C4-2B (cell line): ENCODE measurements around the gene ITGA2B.
"Not testable (repeated sequence)": the region's sequence is repeated elsewhere in the genome, so short reads cannot be mapped to it uniquely, and the experiment has no call there.

Source experiments
- ZFX ChIP-seq: fragments of 450-650 bp; IDR thresholded peaks from 2 replicates; pipeline ENCODE4 v1.6.1; 2017
- TF ChIP-seq, protein P1 (sequence below): fragments of 450-650 bp; conservative IDR thresholded peaks from 2 replicates; pipeline ENCODE4 v1.5.1; 2017; ENCODE audit warnings: mild to moderate bottlenecking

- TF ChIP-seq, protein P1, sequence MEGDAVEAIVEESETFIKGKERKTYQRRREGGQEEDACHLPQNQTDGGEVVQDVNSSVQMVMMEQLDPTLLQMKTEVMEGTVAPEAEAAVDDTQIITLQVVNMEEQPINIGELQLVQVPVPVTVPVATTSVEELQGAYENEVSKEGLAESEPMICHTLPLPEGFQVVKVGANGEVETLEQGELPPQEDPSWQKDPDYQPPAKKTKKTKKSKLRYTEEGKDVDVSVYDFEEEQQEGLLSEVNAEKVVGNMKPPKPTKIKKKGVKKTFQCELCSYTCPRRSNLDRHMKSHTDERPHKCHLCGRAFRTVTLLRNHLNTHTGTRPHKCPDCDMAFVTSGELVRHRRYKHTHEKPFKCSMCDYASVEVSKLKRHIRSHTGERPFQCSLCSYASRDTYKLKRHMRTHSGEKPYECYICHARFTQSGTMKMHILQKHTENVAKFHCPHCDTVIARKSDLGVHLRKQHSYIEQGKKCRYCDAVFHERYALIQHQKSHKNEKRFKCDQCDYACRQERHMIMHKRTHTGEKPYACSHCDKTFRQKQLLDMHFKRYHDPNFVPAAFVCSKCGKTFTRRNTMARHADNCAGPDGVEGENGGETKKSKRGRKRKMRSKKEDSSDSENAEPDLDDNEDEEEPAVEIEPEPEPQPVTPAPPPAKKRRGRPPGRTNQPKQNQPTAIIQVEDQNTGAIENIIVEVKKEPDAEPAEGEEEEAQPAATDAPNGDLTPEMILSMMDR = not testable (repeated sequence)
- TF ChIP-seq ZFX = not testable (repeated sequence)
These were observed 59.2 kb downstream of the ITGA2B start for GRCh38 chr17:44330263-44330662.
